K562 (cell line): ENCODE measurements around the gene CCDC136. TPM values are rescaled to one million over a fixed set of nuclear protein-coding genes. Genes with fewer than 3 reads are reported as not detected.
A peak's percentile ranks its signal among the peaks of the same experiment; 100 is the strongest.

ENCODE experiments used
- ATAC-seq: fragments of 200-7000 bp; cut with Tn5 transposase; 3 replicates; pipeline ENCODE4 v1.9.1; 2020; ENCODE audit warnings: moderate library complexity
- BruUV-seq: library from RNA; stranded (reverse); fragments of 400-500 nt; replicated peaks from 2 replicates; lab custom pipeline; 2021; lab: Mats Ljungman, UMichigan
- CTCF ChIA-PET: fragments of 300-600 bp; formaldehyde crosslinking; extraction: SDS; loops from one replicate; lab custom pipeline; 2021; ENCODE audit warnings: low intra/inter-chr PET ratio; lab: Yijun Ruan, JAX
- POLR2A ChIA-PET: fragments of 300-600, 350-650 bp; sonication (Branson Sonifier 250); formaldehyde crosslinking; extraction: SDS; loops from one replicate; lab custom pipeline; 2021; ENCODE audit warnings: antibody characterized with exemption, inconsistent platforms; lab: Yijun Ruan, JAX
- DNase-seq, 4 experiments: peaks; one replicate each; pipeline versions ENCODE4 v3.0.0 to v3.0.0-alpha.2; 2011 to 2018; ENCODE audit warnings: low spot score in 3 of 4, mixed read lengths in 3 of 4; ENCODE audit errors: extremely low read depth in 1 of 4
- FAIRE-seq: peaks from 2 replicates; lab custom pipeline; 2011; peaks lifted over from hg19 to GRCh38; lab: Jason Lieb, UNC
- H2AFZ ChIP-seq: 2 replicates; pipeline ENCODE4 v1.6.0; 2011; ENCODE audit warnings: low read depth, low read length, control low read depth, inconsistent platforms
- H3K27ac ChIP-seq: fragments of 200-600 bp; 3 replicates; pipeline ENCODE4 v1.8.0; 2011; ENCODE audit warnings: low read depth, mild to moderate bottlenecking, control low read depth, inconsistent platforms, low read length, moderate library complexity, mixed read lengths; ENCODE audit errors: extremely low read depth
- H3K27me3 ChIP-seq, 2 experiments: fragments of 300-600 bp in 1 of 2; 2 replicates in 1 of 2; 3 replicates in 1 of 2; pipeline versions ENCODE4 v1.6.0 to v1.8.0; 2011; ENCODE audit warnings: inconsistent platforms in 2 of 2, low read length in 2 of 2, mild to moderate bottlenecking in 1 of 2, mixed read lengths in 1 of 2, moderate library complexity in 1 of 2; ENCODE audit not compliant: control insufficient read depth in 2 of 2, insufficient read depth in 2 of 2
- H3K36me3 ChIP-seq: fragments of 300-600 bp; 3 replicates; pipeline ENCODE4 v1.8.0; 2011; ENCODE audit warnings: mild to moderate bottlenecking, low read length, inconsistent platforms; ENCODE audit not compliant: control insufficient read depth, insufficient read depth
- H3K4me1 ChIP-seq, 2 experiments: fragments of 200-600 bp in 1 of 2; replicated peaks in 1 of 2; 2 replicates in 1 of 2; 3 replicates in 1 of 2; pipeline versions ENCODE4 v1.5.1 to v1.8.0; 2011; ENCODE audit warnings: inconsistent platforms in 2 of 2, low read length in 2 of 2, mild to moderate bottlenecking in 1 of 2, mixed read lengths in 1 of 2, moderate library complexity in 1 of 2; ENCODE audit not compliant: control insufficient read depth in 2 of 2, insufficient read depth in 2 of 2
- H3K4me2 ChIP-seq: 2 replicates; pipeline ENCODE4 v1.6.1; 2011; ENCODE audit warnings: low read length, control low read depth, inconsistent platforms, mixed read lengths; ENCODE audit not compliant: insufficient read depth
- H3K4me3 ChIP-seq: fragments of 200-600 bp; sonication (generic), shearing (Covaris generic); 2 replicates; pipeline ENCODE4 v1.5.1; 2016; ENCODE audit warnings: control low read depth, inconsistent platforms
- H3K79me2 ChIP-seq: fragments of 200-600 bp; 3 replicates; pipeline ENCODE4 v1.8.0; 2011; ENCODE audit warnings: low read length, inconsistent platforms; ENCODE audit not compliant: control insufficient read depth, insufficient read depth
- H3K9ac ChIP-seq, 2 experiments: 2 replicates each; pipeline versions ENCODE4 v1.6.0 to v1.6.1; 2011; ENCODE audit warnings: low read depth in 2 of 2, low read length in 2 of 2, control low read depth in 1 of 2, inconsistent platforms in 1 of 2, mild to moderate bottlenecking in 1 of 2, mixed read lengths in 1 of 2; ENCODE audit not compliant: insufficient read depth in 1 of 2
- H3K9me1 ChIP-seq: one replicate; pipeline ENCODE4 v1.6.0; 2011; ENCODE audit warnings: inconsistent platforms, mild to moderate bottlenecking, low read length, moderate library complexity; ENCODE audit not compliant: control insufficient read depth, insufficient read depth
- H3K9me3 ChIP-seq: replicated peaks from 2 replicates; pipeline ENCODE4 v1.5.1; 2011; ENCODE audit warnings: low read depth, low read length, inconsistent platforms; ENCODE audit not compliant: control insufficient read depth, insufficient read depth
- H4K20me1 ChIP-seq: replicated peaks from 2 replicates; pipeline ENCODE4 v1.6.1; 2011; ENCODE audit warnings: low read length, inconsistent platforms, mixed read lengths; ENCODE audit not compliant: control insufficient read depth, insufficient read depth
- EP300 ChIP-seq: IDR thresholded peaks from 2 replicates; pipeline ENCODE4 v1.6.1; 2012; ENCODE audit warnings: low read length, improper control_type of control experiment
- GABPB2 ChIP-seq: fragments of 250-450 bp; sonication (Bioruptor Pico); conservative IDR thresholded peaks from 2 replicates; pipeline ENCODE4 v1.5.1; 2021; ENCODE audit warnings: mild to moderate bottlenecking
- GATAD2A ChIP-seq: fragments of 450-650 bp; IDR thresholded peaks from 2 replicates; pipeline ENCODE4 v1.6.1; 2017
- HNRNPL ChIP-seq: fragments of 200-400 bp; formaldehyde crosslinking; IDR thresholded peaks from 2 replicates; pipeline ENCODE4 v1.6.1; 2017; ENCODE audit warnings: low read depth, mild to moderate bottlenecking, low read length
- JUND ChIP-seq, 2 experiments: IDR thresholded peaks; 2 replicates in 1 of 2; 3 replicates in 1 of 2; pipeline ENCODE4 v1.6.1; 2011; ENCODE audit warnings: borderline replicate concordance in 2 of 2, low read depth in 2 of 2, low read length in 2 of 2, improper control_type of control experiment in 1 of 2, missing biosample characterization in 1 of 2, missing genetic modification characterization in 1 of 2, missing genetic modification reagents in 1 of 2
- NFE2 ChIP-seq: IDR thresholded peaks from 2 replicates; pipeline ENCODE4 v1.6.1; 2014; ENCODE audit warnings: antibody characterized with exemption, low read depth
- PTBP1 ChIP-seq: fragments of 200-400 bp; formaldehyde crosslinking; IDR thresholded peaks from 2 replicates; pipeline ENCODE4 v1.6.1; 2017; ENCODE audit warnings: low read depth, low read length
- RBBP5 ChIP-seq: fragments of 200-600 bp; sonication (generic); IDR thresholded peaks from 2 replicates; pipeline ENCODE4 v1.6.1; 2012; ENCODE audit warnings: borderline replicate concordance, mild to moderate bottlenecking, low read length, control low read depth, inconsistent platforms; ENCODE audit not compliant: insufficient read depth, poor library complexity, severe bottlenecking
- RBFOX2 ChIP-seq: fragments of 200-400 bp; formaldehyde crosslinking; IDR thresholded peaks from 2 replicates; pipeline ENCODE4 v1.6.1; 2017; ENCODE audit warnings: low read depth, mild to moderate bottlenecking, low read length, moderate library complexity
- TRIM24 ChIP-seq, 2 experiments: fragments of 450-650 bp; IDR thresholded peaks; 2 replicates each; pipeline ENCODE4 v1.6.1; 2016
- XRCC5 ChIP-seq: fragments of 200-400 bp; formaldehyde crosslinking; IDR thresholded peaks from 2 replicates; pipeline ENCODE4 v1.6.1; 2017; ENCODE audit warnings: low read depth, mild to moderate bottlenecking, low read length
- ZNF347 ChIP-seq: fragments of 450-650 bp; formaldehyde crosslinking; IDR thresholded peaks from 2 replicates; pipeline ENCODE4 v1.4.0; 2020; ENCODE audit warnings: low read depth, mild to moderate bottlenecking, moderate library complexity
- ZNF589 ChIP-seq: fragments of 200-800 bp; sonication (Bioruptor generic); IDR thresholded peaks from 2 replicates; pipeline ENCODE4 v1.6.1; 2016; ENCODE audit warnings: low read depth, missing genetic modification characterization, missing compliant biosample characterization
- ZSCAN29 ChIP-seq: fragments of 450-650 bp; IDR thresholded peaks from 2 replicates; pipeline ENCODE4 v1.6.1; 2017
- WGBS: fragments of 100-300 bp; shearing (Covaris generic); methylation state at CpG from one replicate; pipeline ENCODE4 v1.1.6; 2016; ENCODE audit warnings: low coverage, mixed read lengths; ENCODE audit not compliant: insufficient coverage; ENCODE audit errors: missing lambda C conversion rate; 5-methylcytosine and 5-hydroxymethylcytosine counted together
- in situ Hi-C: fragments of 300-500 bp; cut with MboI; formaldehyde crosslinking; loops from 4 replicates; pipeline ENCODE4 v1.15.0; 2018; ENCODE audit warnings: inconsistent platforms, mixed read lengths
- intact Hi-C: fragments of 100-400 bp; cut with micrococcal nuclease; formaldehyde crosslinking; loops from 2 replicates; pipeline ENCODE4 v1.14.2; 2022
- polyA plus RNA-seq, 8 experiments: library from polyadenylated mRNA; depleted of rRNA in 4 of 8; stranded (reverse) in 5 of 8; unstranded in 3 of 8; fragments of >200 nt; fragmentation: Nextera tagmentation in 2 of 8; fragmentation: Illumina TruSeq in 1 of 8; extraction: Ambion mirVana in 2 of 8; extraction: Trizol in 1 of 8; gene quantifications; 2 replicates each; pipeline versions ENCODE4 v1.2.1 to v1.2.3, GENCODE V29; 2011 to 2014; ENCODE audit warnings: inconsistent platforms in 1 of 8, missing spikeins in 1 of 8
- total RNA-seq, 7 experiments: library from RNA; depleted of rRNA in 6 of 7; stranded (reverse); fragments of >200 nt in 6 of 7; fragmentation: Illumina TruSeq in 2 of 7; extraction: Trizol in 2 of 7; gene quantifications; 2 replicates each; pipeline versions ENCODE4 v1.2.1 to v1.2.3, GENCODE V29; 2011 to 2021; ENCODE audit warnings: low replicate concordance in 1 of 7
- TF ChIP-seq, protein P1 (sequence below): fragments of 450-650 bp; IDR thresholded peaks from 2 replicates; pipeline ENCODE4 v1.6.1; 2016; ENCODE audit warnings: borderline replicate concordance

The CCDC136 gene
- total and polyA plus RNA-seq, 9 of the 15 experiments (the other 6 are each of a cell fraction or from before 2014, with no cell fraction given), result 2.4 to 40.8 (median 26.5) TPM

DNA sequence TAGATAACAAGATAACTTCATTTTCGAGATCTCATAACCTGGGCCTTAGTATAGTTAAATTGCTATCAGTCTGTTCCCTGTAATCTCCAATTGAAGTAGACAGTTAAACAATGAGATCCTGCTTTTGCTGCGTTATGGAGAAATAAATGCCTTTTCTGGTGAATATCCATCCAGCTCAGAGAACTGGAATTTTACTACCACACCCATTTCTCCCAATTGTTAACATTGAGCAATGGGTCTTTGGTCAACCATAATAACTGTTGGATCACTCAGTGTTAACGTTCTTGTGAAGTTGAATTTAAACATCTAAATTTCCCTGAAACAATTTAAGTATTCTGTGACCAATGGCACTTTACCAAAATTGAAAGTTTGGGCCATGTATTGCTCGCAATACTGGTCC lies 49.6 kb upstream of the CCDC136 start:
- peak overlapping the region; percentile 52 for H3K4me2 ChIP-seq
- in situ Hi-C loops, result no loop called here

DNA sequence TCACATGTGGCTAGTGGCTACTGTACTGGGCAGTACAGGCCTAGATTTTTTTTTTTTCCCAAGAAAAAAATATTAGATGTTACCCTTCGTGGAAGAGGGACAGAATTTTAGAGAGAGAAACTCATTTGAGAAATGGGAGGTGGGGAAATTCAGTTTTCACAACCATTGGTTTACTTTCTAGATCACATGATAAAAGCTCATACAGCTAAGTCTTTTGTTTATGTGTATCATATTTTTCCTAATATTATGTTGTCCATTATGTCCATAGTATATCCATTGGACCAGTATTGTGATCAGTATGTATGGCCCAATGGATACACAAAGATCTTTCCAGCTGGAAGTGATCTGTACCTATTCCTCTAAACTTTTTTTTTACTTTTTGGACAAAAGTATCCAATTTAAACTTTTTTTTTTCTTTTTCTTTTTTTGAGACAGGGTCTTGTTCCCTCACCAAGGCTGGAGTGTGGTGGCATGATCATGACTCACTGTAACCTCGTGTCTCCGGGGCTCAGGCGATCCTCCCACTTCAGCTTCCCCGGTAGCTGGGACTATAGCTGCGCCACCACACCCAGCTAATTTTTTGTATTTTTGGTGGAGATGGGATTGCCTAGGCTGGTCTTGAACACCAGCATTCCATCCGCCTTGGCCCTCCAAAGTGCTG lies 48.5 kb upstream of the CCDC136 start:
- H3K27ac ChIP-seq, result peak overlapping the region; percentile 38
- 24% methylated on average over 7 of the region's 7 CpGs for WGBS
- peak overlapping the region; percentile 56 to 97; a peak in 3 of 4 replicates for H3K9ac ChIP-seq
- CTCF ChIA-PET, result no interaction called here
- H3K79me2 ChIP-seq, result peaks cover 98% of the 10 kb centered on the region
- FAIRE-seq, result no peak
- H2AFZ ChIP-seq, result no peak overlapping the region
- intact Hi-C loops, result no loop called here
- H3K36me3 ChIP-seq, result peaks cover 76% of the 10 kb centered on the region
- H3K4me1 ChIP-seq, result peaks cover 19 to 51% of the 10 kb centered on the region in 2 experiments
- H4K20me1 ChIP-seq, result peaks cover 77% of the 10 kb centered on the region
- POLR2A ChIA-PET, result interaction anchor here (0.8 to 10.5 kb wide), 5 partner anchors 12 to 119 kb away, joined by 3 to 242 read pairs (median 40); partner anchors contain the start of gene ATP6V1F
- H3K4me3 ChIP-seq, result no peak overlapping the region
- no TSS peak for BruUV-seq
- no peaks in the 10 kb centered on the region for H3K27me3 ChIP-seq
- peaks cover 5% of the 10 kb centered on the region for H3K9me1 ChIP-seq
- peak overlapping the region; percentile 26; the same call in 1 of the 2 replicates for H3K4me2 ChIP-seq
- peak in 1 of 4 experiments; percentile 83 for DNase-seq
- no peaks in the 10 kb centered on the region for H3K9me3 ChIP-seq
- ATAC-seq, result 0 out of 3 replicates have a peak, but pooled peaks have one; percentile 9
- in situ Hi-C loops, result no loop called here
- TF ChIP-seq GABPB2 (no peak), JUND (IDR thresholded peaks at IDR 0.05; ENCODE audit: borderline replicate concordance, low read depth, low read length) (peak; percentile 92), JUND (tag; IDR thresholded peaks at IDR 0.05; ENCODE audit: borderline replicate concordance, low read depth, low read length) (peak; percentile 76; the same call in 1 of the 3 replicates), ZSCAN29 (no peak), PTBP1 (no peak), HNRNPL (no peak), ZNF589 (CRISPR knock-in tag) (no peak), TRIM24 (IDR thresholded peaks at IDR 0.05) (peak in 1 of 2 experiments; percentile 33; a peak in 1 of 4 replicates), NFE2 (peak; percentile 29; the same call in 1 of the 2 replicates), ZNF347 (CRISPR knock-in tag) (no peak), EP300 (peak; percentile 37; the same call in 1 of the 2 replicates), XRCC5 (no peak)
- TF ChIP-seq, protein P1, sequence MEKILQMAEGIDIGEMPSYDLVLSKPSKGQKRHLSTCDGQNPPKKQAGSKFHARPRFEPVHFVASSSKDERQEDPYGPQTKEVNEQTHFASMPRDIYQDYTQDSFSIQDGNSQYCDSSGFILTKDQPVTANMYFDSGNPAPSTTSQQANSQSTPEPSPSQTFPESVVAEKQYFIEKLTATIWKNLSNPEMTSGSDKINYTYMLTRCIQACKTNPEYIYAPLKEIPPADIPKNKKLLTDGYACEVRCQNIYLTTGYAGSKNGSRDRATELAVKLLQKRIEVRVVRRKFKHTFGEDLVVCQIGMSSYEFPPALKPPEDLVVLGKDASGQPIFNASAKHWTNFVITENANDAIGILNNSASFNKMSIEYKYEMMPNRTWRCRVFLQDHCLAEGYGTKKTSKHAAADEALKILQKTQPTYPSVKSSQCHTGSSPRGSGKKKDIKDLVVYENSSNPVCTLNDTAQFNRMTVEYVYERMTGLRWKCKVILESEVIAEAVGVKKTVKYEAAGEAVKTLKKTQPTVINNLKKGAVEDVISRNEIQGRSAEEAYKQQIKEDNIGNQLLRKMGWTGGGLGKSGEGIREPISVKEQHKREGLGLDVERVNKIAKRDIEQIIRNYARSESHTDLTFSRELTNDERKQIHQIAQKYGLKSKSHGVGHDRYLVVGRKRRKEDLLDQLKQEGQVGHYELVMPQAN, result peak; percentile 59

More for the DNA sequence above, 49.6 kb upstream of the CCDC136 start:
- Histone ChIP-seq H3K4me3 (no peak overlapping the region), H3K9me3 (no peaks in the 10 kb centered on the region), H3K9ac (peak overlapping the region in 1 of 2 experiments; percentile 97; a peak in 1 of 4 replicates), H3K27me3 (no peaks in the 10 kb centered on the region), H2AFZ (no peak overlapping the region), H3K36me3 (peaks cover 65% of the 10 kb centered on the region), H3K9me1 (peaks cover 5% of the 10 kb centered on the region), H3K4me1 (peaks cover 19 to 51% of the 10 kb centered on the region in 2 experiments), H4K20me1 (peaks cover 68% of the 10 kb centered on the region), H3K79me2 (peaks cover 88% of the 10 kb centered on the region), H3K27ac (no peak overlapping the region; the same call in 2 of the 3 replicates)
- ChIA-PET POLR2A (interaction anchor here (1.1 to 10.5 kb wide), 9 partner anchors 13 to 120 kb away, joined by 3 to 242 read pairs (median 9); partner anchors contain the start of genes ATP6V1F and OPN1SW), CTCF (no interaction called here)
- ATAC-seq (no peak), FAIRE-seq (no peak), DNase-seq (no peak)
- 34% methylated on average over 4 of the region's 4 CpGs for WGBS
- no TSS peak for BruUV-seq
- intact Hi-C loops, result no loop called here
- TF ChIP-seq RBBP5, result no peak
- TF ChIP-seq GATAD2A, result 0 out of 2 replicates have a peak, but pooled peaks have one; percentile 40
- peak; percentile 5; the same call in 1 of the 2 replicates for TF ChIP-seq RBFOX2
